ENCODE data around the gene FBXL17.

- no peak for TF ChIP-seq EZH2 (IDR thresholded peaks at IDR 0.05; ENCODE audit: borderline replicate concordance, low read depth, low read length, severe bottlenecking)
- TF ChIP-seq CTCF (IDR thresholded peaks at IDR 0.05; ENCODE audit: borderline replicate concordance, extremely low read depth, low read length, poor library complexity, severe bottlenecking) = no peak
Observed at GRCh38 chr5:107835096-107835495, 546.8 kb downstream of the FBXL17 start.

Data from DND-41 (cell line).